Mononuclear cell (primary cell): ENCODE measurements around the gene ZNF697. TPM values are rescaled to one million over a fixed set of nuclear protein-coding genes. Genes with fewer than 3 reads are reported as not detected.
"Not testable (repeated sequence)": the region's sequence is repeated elsewhere in the genome, so short reads cannot be mapped to it uniquely, and the experiment has no call there.

Experiments used
- H3K27me3 ChIP-seq: 2 replicates; pipeline ENCODE4 v1.6.0; 2011; ENCODE audit warnings: low read length, control low read depth; ENCODE audit not compliant: insufficient read depth
- H3K4me1 ChIP-seq: 2 replicates; pipeline ENCODE4 v1.5.1; 2011; ENCODE audit warnings: mild to moderate bottlenecking, low read length, control low read depth; ENCODE audit not compliant: insufficient read depth
- H3K4me3 ChIP-seq: 2 replicates; pipeline ENCODE4 v1.5.1; 2011; ENCODE audit warnings: mild to moderate bottlenecking, low read length, moderate library complexity
- H3K9me3 ChIP-seq: 2 replicates; pipeline ENCODE4 v1.5.1; 2011; ENCODE audit warnings: low read depth, mild to moderate bottlenecking, control low read depth, low read length
- total RNA-seq: library from RNA; depleted of rRNA; stranded (reverse); fragments of >200 nt; gene quantifications from one replicate; pipeline ENCODE4 v1.2.3, GENCODE V29; 2012

Gene ZNF697
- total RNA-seq, 1 donor, result 4.1 TPM

DNA sequence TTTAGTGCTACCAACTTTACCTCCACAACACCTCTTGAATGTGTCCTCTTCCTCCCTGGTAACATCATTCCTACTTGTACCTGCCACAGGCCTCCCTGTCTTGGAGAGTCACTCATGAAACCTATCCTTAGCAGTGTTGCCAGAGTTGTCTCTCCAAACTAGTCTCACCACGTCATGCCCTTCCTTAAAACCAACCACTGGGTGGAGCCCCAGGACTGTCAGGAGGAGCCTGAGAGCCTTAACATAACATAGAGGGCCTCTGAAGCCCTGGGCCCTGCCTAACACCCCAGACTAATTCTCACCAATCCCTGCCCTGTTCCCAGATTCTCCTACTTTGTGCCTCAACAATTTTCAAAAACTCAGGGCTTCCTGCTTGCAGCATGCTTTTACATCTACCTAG lies 65.3 kb downstream of the ZNF697 start:
- Histone ChIP-seq H3K27me3 (no peaks in the 10 kb centered on the region), H3K9me3 (no peaks in the 10 kb centered on the region), H3K4me3 (no peak overlapping the region), H3K4me1 (peaks cover 33% of the 10 kb centered on the region)

DNA sequence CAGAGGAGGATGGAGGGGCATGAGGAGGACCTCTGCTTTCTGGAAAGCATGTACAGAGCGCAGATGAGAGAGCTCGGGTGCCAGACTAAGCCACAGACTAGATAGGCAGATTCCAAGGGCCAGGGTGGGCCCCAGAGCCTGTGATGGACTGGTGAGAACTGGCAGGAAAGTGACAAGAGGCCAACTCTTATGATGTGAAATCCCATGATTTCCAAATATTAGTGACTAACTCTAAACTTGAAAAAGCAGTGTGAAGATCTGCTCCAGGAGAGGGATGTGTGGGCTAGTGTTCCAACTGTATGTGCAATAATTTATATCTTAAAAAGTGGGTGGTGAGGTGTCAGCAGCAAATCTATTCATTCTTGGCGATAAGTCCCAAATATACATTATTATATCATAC lies 67.0 kb downstream of the ZNF697 start:
- not testable (repeated sequence) for H3K4me3 ChIP-seq, H3K27me3 ChIP-seq

DNA sequence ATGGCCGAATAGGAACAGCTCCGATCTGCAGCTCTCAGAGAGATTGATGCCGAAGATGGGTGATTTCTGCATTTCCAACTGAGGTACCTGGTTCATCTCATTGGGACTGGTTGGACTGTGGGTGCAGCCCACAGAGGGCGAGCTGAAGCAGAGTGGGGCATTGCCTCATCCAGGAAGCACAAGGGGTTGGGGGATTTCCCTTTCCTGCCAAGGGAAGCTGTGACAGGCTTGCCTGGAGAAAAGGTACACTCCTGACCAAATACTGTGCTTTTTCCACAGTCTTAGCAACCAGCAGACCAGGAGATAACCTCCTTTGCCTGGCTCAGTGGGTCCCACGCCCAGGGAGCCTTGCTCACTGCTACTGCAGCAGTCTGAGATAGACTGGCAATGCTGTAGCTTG lies 74.2 kb downstream of the ZNF697 start:
- H3K9me3 ChIP-seq, result no peaks in the 10 kb centered on the region
- H3K27me3 ChIP-seq, result no peaks in the 10 kb centered on the region
- H3K4me1 ChIP-seq, result peaks cover 25% of the 10 kb centered on the region
- no peak overlapping the region for H3K4me3 ChIP-seq

More for the DNA sequence above, 67.0 kb downstream of the ZNF697 start:
- H3K4me1 ChIP-seq, result peaks cover 28% of the 10 kb centered on the region
- H3K9me3 ChIP-seq, result not testable (repeated sequence)

DNA sequence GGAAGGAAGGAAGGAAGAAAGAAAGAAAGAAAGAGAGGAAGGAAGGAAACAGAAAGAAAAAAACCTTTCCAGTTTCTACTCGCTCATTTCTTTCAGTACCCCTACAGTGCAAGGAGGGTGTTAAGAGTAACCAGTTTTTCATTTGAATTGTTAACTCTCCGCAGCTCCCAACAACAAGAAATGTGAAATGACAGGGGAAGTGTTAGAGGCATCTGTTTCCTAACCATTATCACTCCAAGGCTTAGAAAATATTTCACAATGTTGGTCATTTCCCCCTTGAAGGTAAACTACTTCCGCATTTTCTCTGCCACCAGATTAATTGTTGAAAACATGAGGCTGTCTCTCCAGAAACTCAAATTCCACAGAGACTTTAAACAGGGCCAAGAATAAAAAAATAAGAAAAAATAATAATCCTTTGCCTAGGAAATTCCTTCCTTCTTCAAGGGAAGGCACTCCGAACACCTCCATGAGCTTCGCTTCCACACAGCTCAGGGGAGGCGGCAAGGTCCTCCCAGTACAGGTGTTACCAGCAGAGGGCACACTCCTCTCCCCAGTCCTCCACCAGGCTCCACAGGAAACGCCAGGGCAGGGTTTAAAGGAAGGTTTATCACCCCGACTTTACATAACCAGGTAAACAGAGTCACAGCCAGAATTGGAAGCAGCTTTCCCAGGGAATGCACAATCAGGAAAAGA lies 78.0 kb downstream of the ZNF697 start:
- not testable (repeated sequence) for H3K4me3 ChIP-seq, H3K9me3 ChIP-seq, H3K27me3 ChIP-seq
- H3K4me1 ChIP-seq, result peaks cover 63% of the 10 kb centered on the region

Other genes with a start within 250 kb of the ZNF697 start
- not detected for gene HSD3B2, start 233.1 kb downstream of the ZNF697 start, total RNA-seq
- not detected for gene HSD3B1, start 141.1 kb downstream of the ZNF697 start, total RNA-seq
- gene PHGDH, start 63.7 kb upstream of the ZNF697 start, total RNA-seq, result 2.8 TPM
- not detected for gene HMGCS2, start 120.6 kb upstream of the ZNF697 start, total RNA-seq
- gene REG4, start 163.2 kb upstream of the ZNF697 start, total RNA-seq, result 0.52 TPM
- gene ADAM30, start 248.2 kb upstream of the ZNF697 start, total RNA-seq, result not detected